Effector memory CD8-positive, alpha-beta T cell (primary cell): Measurements from ENCODE around the gene SPDYA.

Experiments used
- ATAC-seq: fragments of 150-1000 bp; cut with Tn5 transposase; replicated peaks from 2 replicates; pipeline ENCODE4 v1.10.0; 2021; ENCODE audit warnings: mild to moderate bottlenecking, moderate library complexity
- DNase-seq, 3 experiments: peaks; one replicate each; pipeline ENCODE4 v3.0.0; 2021
- H3K27ac Mint-ChIP-seq, 2 donors: one replicate each; pipeline ENCODE4 v1.8.0; 2022; ENCODE audit warnings: mild to moderate bottlenecking in 2 of 2, mixed read lengths in 2 of 2, moderate library complexity in 2 of 2
- H3K27me3 Mint-ChIP-seq, 2 donors: one replicate each; pipeline ENCODE4 v1.8.0; 2022; ENCODE audit warnings: mixed read lengths in 2 of 2
- H3K36me3 Mint-ChIP-seq: one replicate; pipeline ENCODE4 v1.8.0; 2022; ENCODE audit warnings: mild to moderate bottlenecking, moderate library complexity, mixed read lengths; ENCODE audit not compliant: insufficient read depth
- H3K4me1 Mint-ChIP-seq, 2 donors: one replicate each; pipeline ENCODE4 v1.8.0; 2022; ENCODE audit warnings: low read depth in 2 of 2, mixed read lengths in 2 of 2
- H3K4me3 Mint-ChIP-seq, 2 donors: one replicate each; pipeline ENCODE4 v1.8.0; 2022; ENCODE audit warnings: mild to moderate bottlenecking in 2 of 2, mixed read lengths in 2 of 2, moderate library complexity in 2 of 2
- H3K9me3 Mint-ChIP-seq, 2 donors: one replicate each; pipeline ENCODE4 v1.8.0; 2022; ENCODE audit warnings: mixed read lengths in 2 of 2
- total RNA-seq, 9 experiments: gene quantifications; one replicate each; lab custom pipeline; 2026; lab: John Stamatoyannopoulos, UW

Gene SPDYA
- total RNA-seq: 0 to 0.67 (median 0.24) reads per million in 9 experiments

DNA sequence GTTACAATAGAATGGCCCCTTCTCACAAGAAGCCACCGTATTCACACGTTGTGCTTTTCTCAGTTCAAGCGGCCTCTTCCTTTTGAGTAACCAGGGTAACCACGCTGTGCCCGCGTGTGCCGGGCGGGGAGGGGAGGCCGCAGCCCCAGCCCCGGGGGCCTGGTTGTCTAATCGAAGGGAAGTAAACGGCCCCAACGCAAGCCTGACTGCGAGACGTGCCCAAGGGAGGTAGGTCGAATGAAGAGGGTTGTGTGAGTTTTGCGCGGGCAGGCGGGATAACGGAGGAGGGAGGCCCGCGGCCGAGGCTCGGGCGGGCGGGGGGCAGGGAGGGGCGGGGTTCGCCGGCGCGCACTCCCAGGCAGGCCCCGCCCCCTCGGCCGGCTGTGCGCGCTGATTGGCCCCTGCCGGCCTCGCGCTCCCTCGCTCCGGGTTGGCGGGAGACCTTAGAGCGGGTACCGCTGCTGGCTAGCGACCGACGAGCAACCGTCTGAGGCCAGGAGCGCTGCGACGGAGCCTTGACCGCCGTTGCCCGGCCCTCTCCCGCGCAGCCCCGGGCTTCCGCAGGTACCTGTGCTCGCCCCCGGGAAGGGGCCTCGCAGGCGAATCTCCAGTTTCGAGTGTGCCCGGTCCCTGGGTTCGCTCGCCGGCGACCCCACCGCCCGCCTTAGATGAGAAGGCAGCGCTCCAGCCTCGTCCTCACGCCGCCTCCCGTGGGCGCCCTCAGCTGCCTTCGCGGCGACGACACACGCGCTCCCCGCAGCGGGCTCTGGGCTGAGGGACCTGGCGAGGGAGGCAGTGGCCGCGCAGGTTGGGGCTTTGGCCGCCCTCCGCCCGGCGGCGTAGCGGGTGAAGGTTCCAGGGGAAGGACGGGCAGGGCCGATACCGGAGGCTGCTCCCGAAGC, at the start of gene SPDYA:
SPDYA (plus strand) TSS at position 451 of the 902 bp plus-strand sequence. CDS start 5,181 bp downstream, outside the sequence.
- H3K4me1 Mint-ChIP-seq: peaks cover 7% of the 10 kb centered on the region in 2 donors
- no peaks in the 10 kb centered on the region for H3K27me3 Mint-ChIP-seq
- peaks cover 16% of the 10 kb centered on the region for H3K36me3 Mint-ChIP-seq
- DNase-seq (peak; percentile 72 to 77 (median 75)), ATAC-seq (peak; percentile 89)
- H3K27ac Mint-ChIP-seq: peak within 1 kb of the TSS; percentile 64 to 76
- H3K4me3 Mint-ChIP-seq: peak within 1 kb of the TSS; percentile 81 to 84
- H3K9me3 Mint-ChIP-seq: no peaks in the 10 kb centered on the region

- Mint-ChIP-seq H3K4me3 (peak overlapping the region in 1 of 2 donors; percentile 46), H3K27ac (peak overlapping the region in 1 of 2 donors; percentile 46), H3K9me3 (no peaks in the 10 kb centered on the region), H3K4me1 (peaks cover 40 to 71% of the 10 kb centered on the region in 2 donors), H3K36me3 (peaks cover 55% of the 10 kb centered on the region), H3K27me3 (no peaks in the 10 kb centered on the region)
- no peak for ATAC-seq
- no peak for DNase-seq
Observed at GRCh38 chr2:28761420-28761819, 49.2 kb upstream of the SPDYA start.

- ATAC-seq (no peak), DNase-seq (no peak)
- H3K27me3 Mint-ChIP-seq: no peaks in the 10 kb centered on the region
- H3K9me3 Mint-ChIP-seq: no peaks in the 10 kb centered on the region
- H3K36me3 Mint-ChIP-seq: peaks cover 50% of the 10 kb centered on the region
- peak overlapping the region in 1 of 2 donors; percentile 39 for H3K27ac Mint-ChIP-seq
- H3K4me1 Mint-ChIP-seq: peaks cover 48 to 74% of the 10 kb centered on the region in 2 donors
- H3K4me3 Mint-ChIP-seq: peak overlapping the region; percentile 21 to 50
Observed at GRCh38 chr2:28764909-28765711, 45.5 kb upstream of the SPDYA start.

GRCh38 chr2:28766070-28766469, 44.6 kb upstream of the SPDYA start:
- H3K36me3 Mint-ChIP-seq: peaks cover 47% of the 10 kb centered on the region
- H3K4me3 Mint-ChIP-seq: no peak overlapping the region
- peaks cover 50 to 78% of the 10 kb centered on the region in 2 donors for H3K4me1 Mint-ChIP-seq
- H3K27ac Mint-ChIP-seq: no peak overlapping the region
- ATAC-seq: no peak
- no peak for DNase-seq
- no peaks in the 10 kb centered on the region for H3K27me3 Mint-ChIP-seq
- H3K9me3 Mint-ChIP-seq: no peaks in the 10 kb centered on the region

- Mint-ChIP-seq H3K27me3 (no peaks in the 10 kb centered on the region), H3K36me3 (peaks cover 50% of the 10 kb centered on the region), H3K4me3 (no peak overlapping the region), H3K9me3 (no peaks in the 10 kb centered on the region), H3K27ac (no peak overlapping the region), H3K4me1 (peaks cover 55 to 79% of the 10 kb centered on the region in 2 donors)
- no peak for ATAC-seq
- DNase-seq: no peak
Observed at GRCh38 chr2:28767337-28767736, 43.3 kb upstream of the SPDYA start.

DNA sequence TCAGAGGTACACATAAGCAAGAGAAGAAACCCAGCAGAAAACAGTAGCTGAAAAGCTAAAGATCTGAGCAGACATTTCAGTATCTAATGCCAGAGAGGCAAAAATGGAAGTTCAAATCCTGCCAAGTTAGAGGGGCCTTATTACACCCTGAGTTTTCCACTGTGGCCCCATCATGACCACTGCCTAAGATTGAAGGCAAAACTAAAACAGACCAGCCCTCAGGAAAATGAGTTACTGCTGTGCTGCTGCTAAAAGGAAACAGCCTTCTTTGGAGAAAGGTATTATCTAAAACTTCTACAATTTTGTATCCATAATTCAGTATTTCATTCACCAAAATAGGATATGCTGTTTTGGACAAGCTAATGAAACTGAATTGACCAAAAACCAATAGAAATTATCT, 42.2 kb upstream of the SPDYA start:
- Mint-ChIP-seq H3K27me3 (no peaks in the 10 kb centered on the region), H3K36me3 (peaks cover 43% of the 10 kb centered on the region), H3K27ac (peak overlapping the region; percentile 29 to 45), H3K4me3 (peak overlapping the region in 1 of 2 donors; percentile 20), H3K4me1 (peaks cover 56 to 76% of the 10 kb centered on the region in 2 donors), H3K9me3 (no peaks in the 10 kb centered on the region)
- ATAC-seq: no peak
- DNase-seq: no peak

DNA sequence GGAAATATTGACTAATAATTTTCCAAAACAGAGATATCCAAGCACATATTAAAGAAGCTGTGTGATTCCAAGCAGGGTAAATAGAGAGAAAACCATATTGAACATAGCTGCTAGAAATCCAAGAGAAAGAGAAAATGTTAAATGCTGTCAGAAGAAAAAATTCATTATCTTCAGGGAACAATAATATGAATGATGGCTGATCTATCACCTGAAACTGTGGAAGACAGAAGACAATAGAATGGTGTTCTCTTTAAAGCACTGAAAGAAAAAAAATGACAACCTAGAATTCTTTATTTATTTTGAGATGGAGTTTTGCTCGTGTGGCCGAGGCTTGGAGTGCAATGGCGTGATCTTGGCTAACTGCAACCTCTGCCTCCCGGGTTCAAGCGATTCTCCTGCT, 41.7 kb upstream of the SPDYA start:
- ATAC-seq: no peak
- Mint-ChIP-seq H3K4me3 (peak overlapping the region in 1 of 2 donors; percentile 20), H3K27me3 (no peaks in the 10 kb centered on the region), H3K27ac (peak overlapping the region; percentile 45 to 75), H3K36me3 (peaks cover 39% of the 10 kb centered on the region), H3K9me3 (no peaks in the 10 kb centered on the region), H3K4me1 (peaks cover 51 to 76% of the 10 kb centered on the region in 2 donors)
- no peak for DNase-seq

GRCh38 chr2:28772351-28772750, 38.3 kb upstream of the SPDYA start:
- Mint-ChIP-seq H3K9me3 (no peaks in the 10 kb centered on the region), H3K27me3 (no peaks in the 10 kb centered on the region), H3K27ac (peak overlapping the region in 1 of 2 donors; percentile 77), H3K4me3 (no peak overlapping the region), H3K4me1 (peaks cover 40 to 77% of the 10 kb centered on the region in 2 donors), H3K36me3 (peaks cover 58% of the 10 kb centered on the region)
- ATAC-seq (no peak), DNase-seq (no peak)

DNA sequence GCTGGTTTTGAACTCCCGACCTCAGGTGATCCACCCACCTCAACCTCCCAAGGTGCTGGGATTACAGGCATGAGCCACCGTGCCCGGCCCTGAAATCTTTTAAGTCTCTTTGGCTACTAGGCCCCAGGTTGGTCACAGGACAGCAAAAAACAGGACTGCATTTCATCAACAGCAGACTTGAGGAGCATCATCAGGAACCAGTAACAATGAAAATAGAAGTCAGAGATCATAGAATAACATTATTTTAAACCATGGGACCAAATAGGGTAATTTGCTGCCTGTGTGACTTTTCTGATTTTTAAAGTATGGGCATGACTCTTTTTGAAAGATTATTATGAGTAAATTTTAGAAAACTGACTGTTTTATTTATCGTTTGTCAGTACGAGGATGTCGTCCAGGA, 34.2 kb upstream of the SPDYA start:
- H3K9me3 Mint-ChIP-seq: no peaks in the 10 kb centered on the region
- DNase-seq (no peak), ATAC-seq (no peak)
- H3K36me3 Mint-ChIP-seq: peaks cover 72% of the 10 kb centered on the region
- no peaks in the 10 kb centered on the region for H3K27me3 Mint-ChIP-seq
- H3K27ac Mint-ChIP-seq: peak overlapping the region; percentile 44 to 66
- H3K4me3 Mint-ChIP-seq: no peak overlapping the region
- H3K4me1 Mint-ChIP-seq: peaks cover 12 to 42% of the 10 kb centered on the region in 2 donors

- Mint-ChIP-seq H3K9me3 (no peaks in the 10 kb centered on the region), H3K4me3 (no peak overlapping the region), H3K27me3 (no peaks in the 10 kb centered on the region), H3K4me1 (peaks cover 9 to 29% of the 10 kb centered on the region in 2 donors), H3K27ac (no peak overlapping the region), H3K36me3 (peaks cover 85% of the 10 kb centered on the region)
- no peak for DNase-seq
- ATAC-seq: no peak
Observed at GRCh38 chr2:28778392-28778791, 32.2 kb upstream of the SPDYA start.

- DNase-seq (no peak), ATAC-seq (no peak)
- H3K4me3 Mint-ChIP-seq: no peak overlapping the region
- H3K4me1 Mint-ChIP-seq: peaks cover 8 to 23% of the 10 kb centered on the region in 2 donors
- no peaks in the 10 kb centered on the region for H3K27me3 Mint-ChIP-seq
- H3K27ac Mint-ChIP-seq: no peak overlapping the region
- H3K36me3 Mint-ChIP-seq: peaks cover 90% of the 10 kb centered on the region
- no peaks in the 10 kb centered on the region for H3K9me3 Mint-ChIP-seq
Observed at GRCh38 chr2:28779001-28779400, 31.6 kb upstream of the SPDYA start.

DNA sequence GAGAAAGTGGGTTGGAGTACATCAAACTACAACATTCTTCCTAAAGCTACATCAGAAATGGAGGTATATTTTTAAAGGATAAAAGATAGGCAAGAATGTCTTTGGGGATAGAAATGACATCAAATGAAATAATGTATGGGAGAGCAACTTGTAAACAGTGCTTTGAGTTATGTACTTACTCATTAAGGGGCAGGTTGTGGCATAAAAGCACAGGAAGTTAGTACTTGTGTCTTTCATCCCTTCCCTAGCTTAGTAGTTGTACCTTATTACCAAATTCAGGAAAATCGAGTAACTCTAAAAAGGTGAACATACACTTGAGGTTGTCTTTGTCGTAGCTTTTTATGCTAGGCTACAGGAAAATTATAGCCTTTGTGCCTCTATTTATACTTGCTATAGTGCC, 30.1 kb upstream of the SPDYA start:
- Mint-ChIP-seq H3K27ac (peak overlapping the region in 1 of 2 donors; percentile 86), H3K4me3 (no peak overlapping the region), H3K36me3 (peaks cover 97% of the 10 kb centered on the region), H3K4me1 (peaks cover 4 to 14% of the 10 kb centered on the region in 2 donors), H3K9me3 (no peaks in the 10 kb centered on the region), H3K27me3 (no peaks in the 10 kb centered on the region)
- no peak for ATAC-seq
- DNase-seq: no peak

DNA sequence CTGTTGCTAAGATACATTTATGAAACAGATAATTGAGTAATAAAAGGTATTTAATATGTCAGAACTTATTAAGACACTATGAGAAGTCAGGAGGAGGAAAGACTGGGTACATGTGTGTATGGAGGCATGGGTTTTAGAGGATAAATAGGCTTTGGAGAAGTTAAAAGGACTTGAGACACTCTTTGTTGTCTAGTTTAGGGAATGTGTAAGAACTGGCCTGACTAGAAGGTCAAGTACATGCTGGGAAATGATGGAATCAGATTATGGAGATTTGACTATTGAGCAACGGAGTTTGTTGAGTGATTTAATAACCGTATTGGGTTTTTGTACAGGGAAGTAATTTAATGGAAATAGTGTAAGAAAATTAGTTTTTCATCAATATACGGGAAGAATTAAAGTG, 28.2 kb upstream of the SPDYA start:
- H3K27ac Mint-ChIP-seq: no peak overlapping the region

More for the DNA sequence above, 28.2 kb upstream of the SPDYA start:
- H3K4me3 Mint-ChIP-seq: no peak overlapping the region
- ATAC-seq: no peak
- H3K9me3 Mint-ChIP-seq: no peaks in the 10 kb centered on the region
- H3K4me1 Mint-ChIP-seq: no peaks in the 10 kb centered on the region
- H3K27me3 Mint-ChIP-seq: no peaks in the 10 kb centered on the region
- no peak for DNase-seq
- H3K36me3 Mint-ChIP-seq: peaks cover 97% of the 10 kb centered on the region
